Large intestine (tissue), 3 donors: ENCODE data around the gene TSHZ3. TPM values are rescaled to one million over a fixed set of nuclear protein-coding genes. Genes with fewer than 3 reads are reported as not detected.

Source experiments
- DNase-seq, 2 donors: peaks; one replicate each; pipeline versions ENCODE4 v3.0.0 to v3.0.0-alpha.2; 2013
- H3K27ac ChIP-seq: one replicate; pipeline ENCODE4 v1.5.1; 2013; ENCODE audit warnings: low read length
- H3K27me3 ChIP-seq: 2 replicates; pipeline ENCODE4 v1.6.1; 2013; ENCODE audit warnings: low read length; ENCODE audit not compliant: control insufficient read depth, insufficient read depth
- H3K36me3 ChIP-seq: 2 replicates; pipeline ENCODE4 v1.6.1; 2013; ENCODE audit warnings: low read length; ENCODE audit not compliant: control insufficient read depth, insufficient read depth
- H3K4me1 ChIP-seq: one replicate; pipeline ENCODE4 v1.6.1; 2013; ENCODE audit warnings: low read length; ENCODE audit not compliant: control insufficient read depth, insufficient read depth
- H3K4me3 ChIP-seq: one replicate; pipeline ENCODE4 v1.5.1; 2013; ENCODE audit warnings: low read length
- H3K9me3 ChIP-seq: one replicate; pipeline ENCODE4 v1.6.1; 2013; ENCODE audit warnings: mild to moderate bottlenecking, low read depth, low read length, moderate library complexity; ENCODE audit not compliant: control insufficient read depth
- WGBS: methylation state at CpG from one replicate; pipeline ENCODE4 v1.1.5; 2013; ENCODE audit warnings: low lambda C conversion rate; ENCODE audit not compliant: insufficient coverage; 5-methylcytosine and 5-hydroxymethylcytosine counted together
- polyA plus RNA-seq: library from polyadenylated mRNA; unstranded; fragments of 120-200 nt; gene quantifications from one replicate; pipeline ENCODE4 v1.2.1, GENCODE V29; 2013

The TSHZ3 gene
- polyA plus RNA-seq, 1 donor: 6.2 TPM

- no peak overlapping the region for H3K4me3 ChIP-seq
- H3K27ac ChIP-seq: no peak overlapping the region
- H3K36me3 ChIP-seq: peaks cover 2% of the 10 kb centered on the region
- no peaks in the 10 kb centered on the region for H3K4me1 ChIP-seq
- H3K27me3 ChIP-seq: no peaks in the 10 kb centered on the region
- H3K9me3 ChIP-seq: no peaks in the 10 kb centered on the region
- 75% methylated on average over 1 of the region's 8 CpGs for WGBS
- no peak for DNase-seq
Measured at GRCh38 chr19:31304831-31305312, 44.4 kb downstream of the TSHZ3 start.

- H3K4me3 ChIP-seq: no peak overlapping the region
- H3K27me3 ChIP-seq: no peaks in the 10 kb centered on the region
- DNase-seq: no peak
- no peaks in the 10 kb centered on the region for H3K9me3 ChIP-seq
- H3K27ac ChIP-seq: no peak overlapping the region
- WGBS: 100% methylated on average over 1 of the region's 16 CpGs
- peaks cover 2% of the 10 kb centered on the region for H3K36me3 ChIP-seq
- H3K4me1 ChIP-seq: no peaks in the 10 kb centered on the region
Measured at GRCh38 chr19:31303262-31303815, 45.9 kb downstream of the TSHZ3 start.

- no peaks in the 10 kb centered on the region for H3K9me3 ChIP-seq
- WGBS: 80% methylated on average over 1 of the region's 15 CpGs
- no peak for DNase-seq
Measured at GRCh38 chr19:31301306-31301980, 47.8 kb downstream of the TSHZ3 start.

GRCh38 chr19:31300422-31300821, 48.8 kb downstream of the TSHZ3 start:
- Histone ChIP-seq H3K27me3 (no peaks in the 10 kb centered on the region), H3K36me3 (no peaks in the 10 kb centered on the region), H3K4me3 (no peak overlapping the region), H3K9me3 (no peaks in the 10 kb centered on the region), H3K4me1 (no peaks in the 10 kb centered on the region), H3K27ac (no peak overlapping the region)
- no peak for DNase-seq
- no CpG with 5 or more reads among the region's 6 CpGs for WGBS

More at GRCh38 chr19:31301306-31301980, 47.8 kb downstream of the TSHZ3 start:
- Histone ChIP-seq H3K27me3 (no peaks in the 10 kb centered on the region), H3K36me3 (no peaks in the 10 kb centered on the region), H3K4me3 (no peak overlapping the region), H3K27ac (no peak overlapping the region), H3K4me1 (no peaks in the 10 kb centered on the region)

- Histone ChIP-seq H3K36me3 (no peaks in the 10 kb centered on the region), H3K4me1 (no peaks in the 10 kb centered on the region), H3K4me3 (no peak overlapping the region), H3K27me3 (no peaks in the 10 kb centered on the region), H3K9me3 (no peaks in the 10 kb centered on the region), H3K27ac (no peak overlapping the region)
- no CpG with 5 or more reads among the region's 8 CpGs for WGBS
- no peak for DNase-seq
Measured at GRCh38 chr19:31299665-31300064, 49.6 kb downstream of the TSHZ3 start.

- no peaks in the 10 kb centered on the region for H3K4me1 ChIP-seq
- no peak for DNase-seq
- H3K27ac ChIP-seq: no peak overlapping the region
- H3K9me3 ChIP-seq: no peaks in the 10 kb centered on the region
- WGBS: no CpG with 5 or more reads among the region's 5 CpGs
- no peaks in the 10 kb centered on the region for H3K27me3 ChIP-seq
- no peak overlapping the region for H3K4me3 ChIP-seq
- H3K36me3 ChIP-seq: no peaks in the 10 kb centered on the region
Measured at GRCh38 chr19:31297991-31298390, 51.2 kb downstream of the TSHZ3 start.

GRCh38 chr19:31296741-31297390, 52.4 kb downstream of the TSHZ3 start:
- Histone ChIP-seq H3K4me3 (no peak overlapping the region), H3K27ac (no peak overlapping the region), H3K27me3 (no peaks in the 10 kb centered on the region), H3K4me1 (no peaks in the 10 kb centered on the region), H3K36me3 (no peaks in the 10 kb centered on the region), H3K9me3 (no peaks in the 10 kb centered on the region)
- no CpG with 5 or more reads among the region's 10 CpGs for WGBS
- no peak for DNase-seq

GRCh38 chr19:31294189-31294588, 55.0 kb downstream of the TSHZ3 start:
- H3K9me3 ChIP-seq: no peaks in the 10 kb centered on the region
- WGBS: no CpG with 5 or more reads among the region's 2 CpGs
- no peak for DNase-seq
- no peaks in the 10 kb centered on the region for H3K36me3 ChIP-seq
- no peak overlapping the region for H3K27ac ChIP-seq
- H3K4me1 ChIP-seq: no peaks in the 10 kb centered on the region
- no peak overlapping the region for H3K4me3 ChIP-seq
- H3K27me3 ChIP-seq: no peaks in the 10 kb centered on the region

GRCh38 chr19:31292639-31293185, 56.5 kb downstream of the TSHZ3 start:
- no peaks in the 10 kb centered on the region for H3K4me1 ChIP-seq
- no peaks in the 10 kb centered on the region for H3K27me3 ChIP-seq
- H3K4me3 ChIP-seq: no peak overlapping the region
- no CpG with 5 or more reads among the region's 2 CpGs for WGBS
- no peaks in the 10 kb centered on the region for H3K36me3 ChIP-seq
- no peaks in the 10 kb centered on the region for H3K9me3 ChIP-seq
- H3K27ac ChIP-seq: no peak overlapping the region
- no peak for DNase-seq

- H3K27ac ChIP-seq: no peak overlapping the region
- DNase-seq: no peak
- H3K4me3 ChIP-seq: no peak overlapping the region
- no peaks in the 10 kb centered on the region for H3K27me3 ChIP-seq
- H3K4me1 ChIP-seq: no peaks in the 10 kb centered on the region
- no peaks in the 10 kb centered on the region for H3K36me3 ChIP-seq
- WGBS: no CpG with 5 or more reads among the region's 8 CpGs
- no peaks in the 10 kb centered on the region for H3K9me3 ChIP-seq
Measured at GRCh38 chr19:31290931-31291590, 58.2 kb downstream of the TSHZ3 start.
